HG03378 (cell line): ENCODE results near the gene OR9A2.
A peak's percentile ranks its signal among the peaks of the same experiment; 100 is the strongest.

Source experiments
- ATAC-seq: cut with Tn5 transposase; IDR thresholded peaks from one replicate; pipeline ENCODE4 v1.9.1; 2021; ENCODE audit warnings: mild to moderate bottlenecking, moderate library complexity; ENCODE audit not compliant: unreplicated experiment

The OR9A2 gene

GRCh38 chr7:143023047-143023446, 3.9 kb downstream of the OR9A2 start:
- ATAC-seq: no peak

GRCh38 chr7:143018931-143019330, 8.0 kb downstream of the OR9A2 start:
- ATAC-seq: no peak

GRCh38 chr7:143016996-143017395, 9.9 kb downstream of the OR9A2 start:
- no peak for ATAC-seq

- ATAC-seq: no peak
These were observed 10.9 kb downstream of the OR9A2 start for GRCh38 chr7:143015926-143016490.

- peak; percentile 88 for ATAC-seq
These were observed 11.8 kb downstream of the OR9A2 start for GRCh38 chr7:143015084-143015483.

- no peak for ATAC-seq
These were observed 13.0 kb downstream of the OR9A2 start for GRCh38 chr7:143013893-143014292.

GRCh38 chr7:143013473-143013872, 13.5 kb downstream of the OR9A2 start:
- no peak for ATAC-seq

- no peak for ATAC-seq
These were observed 14.5 kb downstream of the OR9A2 start for GRCh38 chr7:143012409-143012808.

- ATAC-seq: no peak
These were observed 14.9 kb downstream of the OR9A2 start for GRCh38 chr7:143012001-143012400.

- ATAC-seq: peak; percentile 76
These were observed 18.7 kb downstream of the OR9A2 start for GRCh38 chr7:143008007-143008901.

GRCh38 chr7:143005632-143006260, 21.2 kb downstream of the OR9A2 start:
- ATAC-seq: no peak

- peak; percentile 56 for ATAC-seq
These were observed 23.4 kb downstream of the OR9A2 start for GRCh38 chr7:143003393-143004051.

GRCh38 chr7:143002898-143003297, 24.0 kb downstream of the OR9A2 start:
- ATAC-seq: no peak

GRCh38 chr7:143002106-143002505, 24.8 kb downstream of the OR9A2 start:
- no peak for ATAC-seq

- no peak for ATAC-seq
These were observed 26.3 kb downstream of the OR9A2 start for GRCh38 chr7:143000648-143001047.

GRCh38 chr7:142999793-143000192, 27.1 kb downstream of the OR9A2 start:
- no peak for ATAC-seq

GRCh38 chr7:142998966-142999365, 28.0 kb downstream of the OR9A2 start:
- ATAC-seq: no peak

GRCh38 chr7:142997456-142997989, 29.4 kb downstream of the OR9A2 start:
- ATAC-seq: no peak

- no peak for ATAC-seq
These were observed 34.5 kb downstream of the OR9A2 start for GRCh38 chr7:142992427-142992826.

GRCh38 chr7:142984297-142984696, 42.6 kb downstream of the OR9A2 start:
- no peak for ATAC-seq

GRCh38 chr7:142983825-142984224, 43.1 kb downstream of the OR9A2 start:
- ATAC-seq: no peak
